TTC549 (cell line): Measurements from ENCODE around the gene SLC25A28.

Source experiments
- FAIRE-seq: peaks from 2 replicates; lab custom pipeline; 2012; peaks lifted over from hg19 to GRCh38; lab: Jason Lieb, UNC

SLC25A28 gene

DNA sequence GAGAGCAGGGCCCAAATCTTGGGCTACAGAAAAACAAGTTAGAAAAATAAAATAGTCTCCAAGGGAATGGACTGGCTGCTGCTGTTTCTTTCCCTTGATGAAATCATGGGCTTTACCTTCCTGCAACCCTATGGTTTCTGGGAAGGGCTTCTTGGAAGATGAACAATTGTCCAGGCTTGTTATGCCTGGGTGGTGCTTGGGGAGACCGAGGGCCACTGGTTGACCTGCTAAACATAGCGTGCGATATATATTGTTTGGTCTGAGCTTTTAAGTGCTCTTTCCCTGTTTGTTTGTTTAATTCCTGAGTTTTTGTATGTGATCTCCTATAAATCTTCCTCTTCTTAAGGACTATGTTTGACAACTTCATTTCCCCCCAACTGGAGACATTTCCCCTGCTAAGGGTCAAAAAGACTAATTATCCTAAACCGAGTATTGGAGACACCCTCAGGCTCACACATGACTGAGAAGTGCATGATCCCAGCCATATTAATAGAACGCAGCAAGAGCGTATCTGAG, 37.9 kb downstream of the SLC25A28 start:
- FAIRE-seq, result no peak

DNA sequence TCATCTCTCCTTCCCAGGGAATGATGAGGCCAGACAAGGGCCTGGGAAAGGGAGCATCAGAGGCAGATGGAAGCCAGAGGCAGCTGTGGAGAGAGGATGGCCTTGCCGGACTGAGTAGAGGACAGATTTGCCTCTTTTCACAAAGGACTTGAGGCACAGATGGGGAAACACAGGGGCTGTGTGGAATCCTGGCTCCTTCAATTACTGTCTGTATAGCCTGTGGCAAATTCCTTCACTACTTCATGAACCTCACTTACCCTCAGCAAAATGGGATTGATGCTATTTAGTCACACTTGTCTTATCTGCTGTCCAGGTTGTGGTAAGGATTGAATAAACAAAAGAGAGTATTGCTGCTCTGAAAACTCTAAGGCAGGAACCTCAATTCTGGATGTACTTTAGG, 40.3 kb downstream of the SLC25A28 start:
- FAIRE-seq, result no peak

DNA sequence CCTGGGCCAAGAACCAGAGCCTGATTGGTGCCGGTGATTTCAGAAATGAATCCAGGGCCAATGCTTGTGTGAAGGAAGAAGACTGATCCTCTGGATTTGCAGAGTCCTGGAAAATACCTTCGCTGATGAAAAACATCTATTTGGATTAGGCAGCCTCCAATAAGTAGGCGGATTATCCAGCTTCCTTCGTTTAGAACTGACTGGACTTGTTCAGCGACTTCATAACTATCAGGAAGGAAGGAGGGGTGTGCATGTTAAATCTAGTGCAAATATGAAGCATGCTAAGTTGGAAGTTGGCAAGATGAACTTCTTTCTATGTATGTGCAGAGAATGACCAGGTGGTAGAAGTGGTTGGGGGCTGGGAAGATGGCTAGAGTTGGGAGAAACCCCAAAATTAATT, 46.4 kb downstream of the SLC25A28 start:
- no peak for FAIRE-seq

DNA sequence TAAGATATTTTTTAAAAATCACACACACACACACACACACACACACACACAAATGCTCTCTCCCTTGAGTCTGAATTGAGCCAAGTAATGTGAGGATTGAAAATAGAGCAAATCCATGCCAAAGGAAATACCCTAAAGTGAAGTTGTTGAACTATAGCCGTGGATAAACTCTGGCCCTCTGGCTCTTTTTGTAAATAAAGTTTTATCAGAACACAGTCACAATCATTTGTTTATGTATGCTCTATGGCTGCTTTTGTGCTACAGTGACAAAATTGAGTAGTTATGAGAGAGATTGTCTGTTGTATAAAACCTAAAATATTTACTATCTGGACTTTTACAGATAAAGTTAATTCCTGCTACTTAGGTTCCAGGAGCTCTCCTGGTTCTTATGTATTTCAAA, 48.4 kb downstream of the SLC25A28 start:
- no peak for FAIRE-seq

DNA sequence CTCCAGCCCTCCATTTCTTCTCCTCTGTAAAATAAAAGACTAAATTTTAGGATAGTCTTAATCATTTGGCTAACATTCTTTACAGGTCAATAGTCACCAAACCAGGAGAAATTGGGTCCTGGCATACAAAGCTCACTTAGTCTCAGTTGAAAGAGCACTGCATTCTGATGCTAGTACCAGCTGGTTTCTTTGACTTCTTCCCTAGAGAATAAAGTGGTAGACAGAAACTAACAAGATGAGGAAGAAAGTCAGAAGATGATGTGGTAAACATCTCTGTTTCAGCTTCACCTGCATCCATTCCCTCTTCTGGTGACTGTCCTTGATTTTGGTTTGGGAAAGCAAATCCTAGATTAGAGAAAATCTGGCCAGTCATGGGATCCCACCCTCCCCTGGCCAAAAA, 50.3 kb downstream of the SLC25A28 start:
- FAIRE-seq, result no peak

DNA sequence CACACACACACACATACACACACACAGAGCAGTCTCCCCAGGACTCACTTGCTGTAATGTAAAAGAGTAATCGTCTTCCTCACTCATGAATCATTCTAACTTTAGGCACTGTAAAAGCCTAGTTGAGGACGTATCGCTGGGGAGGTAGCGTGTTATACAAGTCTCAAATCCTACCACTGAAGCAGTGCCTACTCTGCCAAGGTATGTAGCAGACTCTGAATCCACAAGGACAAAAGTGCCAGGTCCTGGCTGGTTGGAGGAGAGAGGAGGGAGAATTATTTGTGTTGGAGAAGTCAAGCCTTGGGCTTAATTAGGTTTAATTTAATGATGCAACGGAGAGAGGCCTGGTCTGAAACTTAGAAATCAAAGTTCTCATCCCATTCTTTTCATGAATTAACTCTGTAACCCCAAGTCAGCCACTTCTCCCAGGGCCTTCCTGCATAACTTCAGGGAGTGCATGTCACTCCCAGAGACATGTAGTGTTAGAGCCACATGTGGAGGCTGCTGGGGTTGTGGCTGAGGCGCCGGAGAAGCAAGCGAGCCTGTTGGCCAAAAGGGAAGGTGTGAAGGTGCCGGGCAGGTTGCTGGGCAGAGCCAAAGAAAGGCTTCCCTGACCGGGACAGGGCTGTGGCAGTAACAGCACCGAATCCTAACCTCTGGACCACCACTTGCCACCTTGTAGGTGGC, 50.8 kb downstream of the SLC25A28 start:
- no peak for FAIRE-seq

DNA sequence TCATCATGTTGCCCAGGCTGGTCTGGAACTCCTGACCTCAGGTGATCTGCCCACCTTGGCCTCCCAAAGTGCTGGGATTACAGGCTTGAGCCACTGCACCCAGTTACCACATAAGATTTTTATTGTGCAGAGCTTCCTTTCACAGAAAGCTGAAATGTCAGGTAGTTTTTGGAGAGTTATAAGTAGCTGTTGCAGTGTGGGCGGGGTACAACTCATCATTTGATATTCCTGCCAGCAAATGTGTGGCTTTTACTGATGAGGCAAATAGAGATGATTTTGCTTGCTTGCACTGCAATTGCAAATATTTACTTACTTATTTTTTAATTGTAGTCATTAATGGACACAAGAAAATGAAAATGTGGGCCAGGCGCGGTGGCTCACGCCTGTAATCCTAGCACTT, 55.1 kb downstream of the SLC25A28 start:
- FAIRE-seq, result no peak

DNA sequence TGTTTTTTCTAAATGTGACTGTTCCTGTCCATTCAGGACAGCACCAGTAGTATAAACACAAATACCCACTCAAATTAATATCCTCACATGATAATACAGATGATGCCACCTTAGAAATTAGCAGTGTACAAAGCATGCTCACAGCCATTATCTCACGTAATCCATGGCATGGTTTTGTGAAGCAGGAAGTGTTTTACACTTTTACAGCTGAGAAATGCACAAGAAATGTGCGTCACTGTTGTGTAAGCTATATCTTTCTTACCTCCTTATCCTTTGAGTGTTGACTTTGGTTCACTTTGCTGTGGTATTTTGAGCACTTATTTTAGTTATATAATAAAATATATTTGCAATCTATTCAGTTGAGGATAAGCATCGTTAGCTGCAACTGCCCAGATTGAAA, 55.9 kb downstream of the SLC25A28 start:
- no peak for FAIRE-seq

DNA sequence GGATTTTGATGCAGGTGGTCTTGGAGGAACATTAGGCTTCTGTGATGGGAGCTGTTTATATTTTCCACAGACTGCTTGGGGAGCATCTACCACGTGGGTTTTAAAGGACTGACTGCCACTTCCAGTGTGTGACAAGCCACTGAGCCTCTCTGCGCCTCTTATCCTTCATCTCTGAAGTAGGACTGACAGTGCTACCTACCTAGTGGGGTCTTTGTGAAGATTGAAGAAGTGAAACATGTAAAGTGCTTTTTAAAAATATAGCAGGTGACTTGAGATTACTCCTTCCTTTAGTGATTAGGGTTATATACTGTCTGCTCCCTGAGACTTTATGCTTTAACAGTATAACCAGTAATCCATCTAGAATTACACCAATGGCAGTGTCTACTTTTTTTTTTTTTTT, 57.6 kb downstream of the SLC25A28 start:
- no peak for FAIRE-seq
